GM12878 (cell line): ENCODE results near the gene FHOD3.

Source experiments
- TAF1 ChIP-seq: IDR thresholded peaks from 2 replicates; pipeline ENCODE4 v1.6.1; 2011; ENCODE audit warnings: mild to moderate bottlenecking, low read depth, low read length, borderline replicate concordance
- TCF3 ChIP-seq: IDR thresholded peaks from 2 replicates; pipeline ENCODE4 v1.6.1; 2012; ENCODE audit warnings: low read depth, mild to moderate bottlenecking, low read length, borderline replicate concordance; ENCODE audit not compliant: insufficient read depth
- TF ChIP-seq, protein P1 (sequence below), 3 experiments: IDR thresholded peaks in 2 of 3; conservative IDR thresholded peaks in 1 of 3; 2 replicates each; pipeline ENCODE4 v1.5.1; 2011; ENCODE audit warnings: low read depth in 3 of 3, low read length in 3 of 3, mild to moderate bottlenecking in 3 of 3, control low read depth in 2 of 3, moderate library complexity in 2 of 3, inconsistent platforms in 1 of 3, mixed read lengths in 1 of 3; ENCODE audit not compliant: control insufficient read depth in 2 of 3, insufficient read depth in 1 of 3; ENCODE audit errors: extremely low read depth in 1 of 3

DNA sequence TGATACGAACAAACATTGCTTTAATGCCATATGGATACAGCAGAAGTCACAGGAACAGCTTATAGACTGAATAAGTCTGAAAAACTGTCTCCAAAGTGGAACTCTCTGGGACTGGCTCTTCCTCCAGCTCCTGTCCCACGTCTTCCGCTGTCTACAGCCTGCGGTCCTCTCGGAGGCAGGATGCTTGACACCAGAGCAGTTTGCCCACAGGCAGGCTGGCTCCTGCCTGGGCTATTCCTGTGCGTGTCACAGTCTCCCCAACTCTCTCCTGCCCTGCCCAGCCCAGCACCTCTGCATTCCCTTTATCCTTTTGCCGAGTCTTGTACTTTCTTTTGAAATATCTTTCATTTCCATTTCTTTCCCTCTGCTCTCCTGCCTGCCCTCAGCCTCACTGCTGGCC, 234.1 kb downstream of the FHOD3 start:
- TF ChIP-seq, protein P1, sequence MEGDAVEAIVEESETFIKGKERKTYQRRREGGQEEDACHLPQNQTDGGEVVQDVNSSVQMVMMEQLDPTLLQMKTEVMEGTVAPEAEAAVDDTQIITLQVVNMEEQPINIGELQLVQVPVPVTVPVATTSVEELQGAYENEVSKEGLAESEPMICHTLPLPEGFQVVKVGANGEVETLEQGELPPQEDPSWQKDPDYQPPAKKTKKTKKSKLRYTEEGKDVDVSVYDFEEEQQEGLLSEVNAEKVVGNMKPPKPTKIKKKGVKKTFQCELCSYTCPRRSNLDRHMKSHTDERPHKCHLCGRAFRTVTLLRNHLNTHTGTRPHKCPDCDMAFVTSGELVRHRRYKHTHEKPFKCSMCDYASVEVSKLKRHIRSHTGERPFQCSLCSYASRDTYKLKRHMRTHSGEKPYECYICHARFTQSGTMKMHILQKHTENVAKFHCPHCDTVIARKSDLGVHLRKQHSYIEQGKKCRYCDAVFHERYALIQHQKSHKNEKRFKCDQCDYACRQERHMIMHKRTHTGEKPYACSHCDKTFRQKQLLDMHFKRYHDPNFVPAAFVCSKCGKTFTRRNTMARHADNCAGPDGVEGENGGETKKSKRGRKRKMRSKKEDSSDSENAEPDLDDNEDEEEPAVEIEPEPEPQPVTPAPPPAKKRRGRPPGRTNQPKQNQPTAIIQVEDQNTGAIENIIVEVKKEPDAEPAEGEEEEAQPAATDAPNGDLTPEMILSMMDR (IDR thresholded peaks at IDR 0.05 in 2 of 3, conservative IDR thresholded peaks at IDR 0.05 in 1 of 3; ENCODE audit: control insufficient read depth in 2 of 3, extremely low read depth in 1 of 3, insufficient read depth in 1 of 3, low read depth in 3 of 3, low read length in 3 of 3) = no peak
- TF ChIP-seq TCF3 (no peak), TAF1 (no peak)
